ENCODE measurements around the gene RSPH10B. TPM values are rescaled to one million over a fixed set of nuclear protein-coding genes. Genes with fewer than 3 reads are reported as not detected.
"Not testable (repeated sequence)": the region's sequence is repeated elsewhere in the genome, so short reads cannot be mapped to it uniquely, and the experiment has no call there.

The RSPH10B gene
- not detected for total RNA-seq

DNA sequence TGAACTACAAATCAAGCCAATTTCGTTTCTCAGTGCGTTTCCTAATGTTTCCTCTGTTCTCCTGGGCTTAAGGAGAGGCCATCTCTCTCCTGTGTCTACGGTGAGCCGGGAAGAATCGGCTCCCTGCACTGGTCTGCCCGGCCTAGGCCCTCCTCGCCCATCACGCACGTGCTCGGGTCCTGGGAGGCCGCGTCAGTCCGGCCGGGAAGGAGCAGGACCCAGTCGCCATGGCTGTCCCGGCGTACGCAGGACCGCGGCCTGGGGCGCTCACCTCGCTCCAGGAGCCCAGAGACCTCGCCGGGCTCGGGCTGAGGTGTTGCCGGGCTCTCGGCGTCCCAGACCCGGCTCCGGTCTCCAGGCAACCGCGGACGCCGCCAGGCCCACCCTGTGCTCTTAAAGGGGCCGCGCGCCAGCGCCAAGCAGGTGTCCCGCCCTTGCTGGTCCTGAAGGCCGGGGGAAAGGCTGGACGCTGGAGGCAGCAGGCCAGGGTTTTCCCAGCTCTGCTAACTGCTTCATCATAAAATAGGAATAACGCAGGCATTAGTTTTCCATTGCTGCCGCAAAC lies at the start of gene RSPH10B:
RSPH10B (minus strand) TSS at position 343 of the 565 bp plus-strand sequence. CDS start 3,573 bp downstream, outside the sequence.
- not testable (repeated sequence) for DNase-seq

DNA sequence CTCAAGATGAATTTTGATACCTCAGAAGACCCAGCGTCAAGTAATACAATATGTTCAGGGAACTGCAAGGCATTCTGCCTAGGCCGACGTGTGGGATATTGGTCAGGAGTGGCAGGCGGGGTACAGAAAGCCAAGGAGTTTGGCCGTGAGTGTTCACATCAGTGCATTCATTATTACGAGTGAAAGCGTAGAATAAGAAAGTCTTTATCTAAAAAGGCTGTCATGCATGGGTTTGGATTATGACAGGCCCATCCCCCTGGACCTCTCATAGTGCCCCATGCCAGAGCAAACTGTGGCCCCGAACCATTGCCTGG lies 46.1 kb upstream of the RSPH10B start:
- DNase-seq = no peak

GRCh38 chr7:6015917-6016652 lies 45.6 kb upstream of the RSPH10B start:
- DNase-seq = no peak

DNA sequence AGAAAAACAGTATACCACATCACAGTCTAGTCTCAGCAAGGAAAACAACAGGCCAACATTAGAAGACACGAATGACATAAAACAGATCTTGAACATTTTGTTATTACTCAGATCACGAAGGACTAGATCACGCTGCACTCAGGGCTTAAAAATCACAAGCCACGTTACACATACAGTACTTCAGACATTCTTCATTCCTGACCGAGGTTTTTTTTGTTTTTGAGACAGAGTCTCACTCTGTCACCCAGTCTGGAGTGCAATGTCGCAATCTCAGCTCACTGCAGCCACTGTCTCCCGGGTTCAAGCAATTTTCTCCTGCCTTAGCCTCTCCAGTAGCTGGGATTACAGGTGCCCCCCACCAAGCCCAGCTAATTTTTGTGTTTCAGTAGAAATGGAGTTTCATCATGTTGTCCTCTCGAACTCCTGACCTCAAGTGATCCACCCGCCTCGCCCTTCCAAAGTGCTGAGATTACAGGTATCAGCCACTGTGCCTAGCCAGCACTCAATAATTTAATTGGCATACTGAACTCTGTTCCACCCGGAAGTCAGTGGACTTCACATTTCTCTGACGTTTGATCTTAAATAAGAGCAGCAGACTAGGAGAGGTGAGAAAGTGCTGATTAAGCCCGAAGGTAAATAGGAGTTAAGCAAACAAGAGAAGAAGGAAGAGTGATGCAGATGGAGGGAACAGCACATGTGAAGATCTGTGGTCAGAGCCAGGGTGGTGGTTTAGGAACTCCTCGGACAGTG lies 42.0 kb upstream of the RSPH10B start:
- no peak for DNase-seq

DNA sequence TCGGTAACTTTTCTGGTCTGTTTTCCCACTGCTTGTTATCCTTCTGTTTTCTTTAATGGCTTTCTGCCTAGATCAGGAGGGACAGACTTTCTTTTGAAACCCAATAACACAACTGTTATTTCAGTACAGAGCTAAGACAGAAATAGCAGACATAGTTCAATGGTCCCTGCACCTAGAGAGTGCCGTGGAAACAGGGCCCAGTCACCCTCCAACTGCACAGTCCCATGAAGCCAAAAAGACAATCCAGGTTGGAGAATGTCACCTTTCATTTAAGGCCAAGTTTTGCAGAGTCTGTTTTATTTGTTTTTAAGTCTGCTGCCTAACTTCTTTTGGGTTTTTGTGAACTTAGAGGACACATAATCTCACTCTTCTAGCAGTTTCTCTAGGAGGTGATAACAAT lies 41.1 kb upstream of the RSPH10B start:
- DNase-seq = no peak

- not testable (repeated sequence) for DNase-seq
These were observed 39.9 kb upstream of the RSPH10B start for GRCh38 chr7:6010370-6010769.

DNA sequence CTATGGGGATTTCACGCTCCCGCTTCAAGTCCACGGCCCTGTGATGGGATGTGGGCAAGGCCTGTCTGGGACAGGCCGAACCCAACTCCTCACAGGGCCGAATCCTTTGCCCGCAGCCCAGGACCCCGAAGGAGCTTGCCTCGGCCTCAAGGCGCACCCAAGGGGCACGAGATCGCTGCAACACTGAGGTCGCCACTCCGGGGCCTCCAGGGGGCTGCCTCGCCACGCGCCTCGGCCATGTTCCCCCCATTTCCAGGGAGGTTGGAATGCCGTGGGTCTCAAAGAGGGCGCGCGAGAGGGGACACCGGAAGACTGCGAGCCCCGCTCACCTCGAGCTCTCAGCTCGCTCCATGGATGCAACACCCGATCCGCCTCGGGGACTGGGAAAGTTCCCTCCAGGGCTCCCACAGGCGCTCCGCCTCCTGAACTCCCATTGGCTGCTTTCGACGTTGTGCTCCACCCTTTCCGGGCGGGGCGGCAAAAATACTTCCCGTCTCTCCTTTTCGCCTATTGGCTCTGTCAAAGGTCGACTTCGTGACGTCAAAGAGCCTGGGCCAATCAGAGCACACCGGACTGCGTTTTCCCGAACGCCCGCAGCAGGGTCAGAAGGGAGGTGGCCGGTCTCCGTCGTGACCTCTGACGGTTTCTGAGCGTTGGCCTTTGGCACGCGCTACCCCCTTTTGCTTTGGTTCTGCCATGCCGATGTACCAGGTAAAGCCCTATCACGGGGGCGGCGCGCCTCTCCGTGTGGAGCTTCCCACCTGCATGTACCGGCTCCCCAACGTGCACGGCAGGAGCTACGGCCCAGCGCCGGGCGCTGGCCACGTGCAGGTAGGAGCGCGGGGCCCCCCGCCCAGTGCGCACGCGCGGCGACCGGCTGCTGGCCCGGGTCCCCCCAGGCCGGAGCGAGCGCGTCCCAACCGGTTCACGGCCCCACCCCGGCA lies 38.5 kb upstream of the RSPH10B start, which contains the start of the genes AIMP2 and PMS2:
AIMP2 (plus strand) TSS at position 605 of the 944 bp plus-strand sequence; CDS start at position 697, 92 bp downstream.
PMS2 (minus strand) TSS at position 382 of the 944 bp plus-strand sequence; CDS start at position 352, 30 bp downstream.
- DNase-seq = peak; percentile 96

- not testable (repeated sequence) for DNase-seq
These were observed 37.5 kb upstream of the RSPH10B start for GRCh38 chr7:6007835-6008590.

DNA sequence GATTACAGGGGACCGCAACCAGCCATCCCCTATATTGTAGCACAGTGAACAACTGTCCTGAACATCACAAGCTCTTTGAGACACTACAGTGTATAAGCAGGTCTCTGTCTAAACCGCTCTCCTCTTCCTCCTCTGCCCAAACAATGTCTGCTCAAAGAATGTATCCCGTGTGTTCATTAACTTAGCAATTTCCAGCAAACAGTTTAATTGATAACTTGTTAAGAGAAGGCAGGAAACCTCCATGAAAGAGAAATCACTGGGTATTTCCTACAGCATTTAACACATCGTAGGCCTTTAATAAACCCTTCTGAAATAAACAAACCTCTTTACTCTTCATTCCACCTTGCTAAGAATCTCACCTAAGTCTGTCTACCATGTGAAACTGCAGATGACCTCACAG lies 36.9 kb upstream of the RSPH10B start:
- DNase-seq = no peak

GRCh38 chr7:5997210-5997808 lies 26.8 kb upstream of the RSPH10B start:
- peak; percentile 46 for DNase-seq

GRCh38 chr7:5987061-5987460 lies 16.6 kb upstream of the RSPH10B start:
- DNase-seq = not testable (repeated sequence)

DNA sequence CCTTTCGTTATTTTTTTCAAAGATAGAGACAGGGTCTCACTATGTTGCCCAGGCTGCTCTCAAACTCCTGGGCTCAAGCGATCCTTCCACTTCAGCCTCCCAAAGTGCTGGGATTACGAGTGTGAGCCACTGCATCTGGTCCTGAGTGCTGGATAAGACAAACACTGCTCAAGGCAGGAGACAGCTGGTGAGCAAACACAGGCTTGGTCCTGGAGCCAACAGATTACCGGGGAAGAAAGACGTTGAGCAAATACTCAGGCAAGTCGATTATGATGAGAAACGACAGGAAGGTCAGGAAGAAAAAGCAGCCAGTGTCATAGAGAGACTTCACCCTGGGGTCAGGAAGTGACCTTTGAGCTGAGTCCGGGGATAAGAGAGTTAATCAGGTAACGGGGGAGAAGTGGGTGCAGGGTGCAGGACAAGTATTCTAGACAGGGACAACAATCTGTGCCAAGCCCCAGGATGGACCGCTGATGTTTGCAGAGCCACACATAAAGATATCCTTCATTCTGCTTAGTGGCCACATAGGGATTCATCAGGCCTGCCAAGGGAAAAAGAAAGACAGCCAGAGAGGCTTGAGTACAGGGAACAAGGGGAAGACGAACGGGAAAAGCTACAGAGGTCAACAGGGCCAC lies 9.3 kb upstream of the RSPH10B start:
- not testable (repeated sequence) for DNase-seq

DNA sequence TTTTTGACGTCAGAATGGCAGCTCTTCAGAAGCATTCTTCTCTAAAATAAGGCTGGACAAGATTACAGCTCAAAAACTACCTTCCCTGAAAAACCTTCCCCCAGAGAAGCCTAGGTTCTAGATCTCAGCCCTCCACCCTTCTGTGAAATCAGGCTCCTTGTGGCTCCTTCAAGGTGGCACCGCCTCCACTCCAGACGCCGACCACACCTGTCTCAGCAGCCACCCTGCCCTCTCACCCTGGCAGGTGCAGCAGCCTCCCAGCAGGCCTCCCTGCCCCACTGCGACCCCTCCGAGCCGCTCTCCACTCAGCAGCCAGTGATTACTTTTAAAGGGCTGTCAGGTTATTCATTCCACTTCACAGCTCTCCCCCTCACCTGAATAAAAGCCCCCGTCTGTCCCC lies 3.1 kb upstream of the RSPH10B start:
- DNase-seq = not testable (repeated sequence)

DNA sequence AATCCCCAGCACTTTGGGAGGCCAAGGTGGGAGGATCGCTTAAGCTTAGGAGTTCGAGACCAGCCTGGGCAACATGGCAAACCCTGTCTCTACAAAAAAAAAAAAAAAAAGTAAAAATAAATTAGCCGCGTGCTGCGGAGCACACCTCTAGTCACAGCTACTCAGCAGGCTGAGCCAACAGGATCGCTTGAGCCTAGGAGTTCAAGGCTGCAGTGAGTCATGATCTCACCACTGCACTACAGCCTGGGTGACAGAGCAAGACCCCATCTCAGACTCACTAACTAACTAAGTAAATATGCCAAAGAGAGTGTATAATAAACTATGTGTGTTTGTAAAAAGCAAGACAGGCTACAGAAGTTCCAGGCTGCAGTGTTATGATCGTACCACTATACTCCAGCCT lies 6.7 kb downstream of the RSPH10B start:
- not testable (repeated sequence) for DNase-seq

DNA sequence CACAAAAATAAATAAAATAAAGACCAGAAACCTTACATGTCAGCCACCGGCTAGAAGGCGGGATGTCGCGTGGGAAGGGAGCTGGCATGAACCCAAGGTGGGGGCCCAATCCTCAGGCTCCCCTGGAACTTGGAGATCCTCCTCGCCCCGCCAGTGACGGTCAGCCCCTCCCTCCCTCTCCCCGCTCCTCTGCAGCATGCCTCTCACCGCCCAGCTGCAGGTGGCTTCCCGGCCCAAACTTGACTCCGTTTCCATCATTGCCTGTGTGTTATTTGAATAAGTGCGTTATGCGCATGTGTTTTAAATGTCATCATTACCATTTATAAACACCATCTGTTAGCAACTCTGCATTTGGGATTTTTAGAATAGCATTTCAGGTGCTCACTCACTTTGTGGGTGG lies 7.3 kb downstream of the RSPH10B start:
- not testable (repeated sequence) for DNase-seq

- not testable (repeated sequence) for DNase-seq
These were observed 35.5 kb downstream of the RSPH10B start for GRCh38 chr7:5934945-5935450.

DNA sequence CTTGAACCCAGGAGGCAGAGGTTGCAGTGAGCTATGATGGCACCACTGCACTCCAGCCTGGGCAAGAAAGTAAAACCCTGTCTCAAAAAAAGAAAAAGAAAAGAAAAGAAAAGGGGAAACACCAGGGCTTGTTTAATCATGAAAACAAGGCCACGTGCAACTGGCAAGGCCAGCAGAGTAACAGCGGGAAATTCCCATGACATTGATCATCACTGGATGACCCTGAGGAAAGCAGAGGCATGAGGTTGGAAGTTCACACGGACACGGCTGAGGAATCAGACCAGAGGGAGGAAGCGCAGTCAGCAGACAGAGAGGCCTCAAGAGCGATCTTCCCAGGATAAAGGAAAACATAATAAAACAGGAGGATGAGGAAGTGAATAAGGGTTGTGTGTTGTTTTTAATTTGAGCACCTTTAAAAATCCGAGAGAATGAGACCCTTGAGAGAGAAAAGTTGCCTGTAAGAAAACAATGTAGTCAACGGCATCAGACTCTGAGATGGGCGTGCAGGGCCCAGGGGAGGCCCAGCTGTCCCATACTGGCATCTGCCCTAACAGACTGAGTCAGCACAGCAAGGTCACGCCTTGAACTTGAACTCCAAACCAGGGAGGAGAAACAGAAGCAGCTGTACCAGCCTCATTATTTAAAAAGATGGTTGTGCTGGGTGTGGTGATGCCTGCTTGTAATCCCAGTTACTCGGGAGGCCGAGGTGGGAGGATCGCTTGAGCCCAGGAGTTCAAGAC lies 38.4 kb downstream of the RSPH10B start:
- DNase-seq = not testable (repeated sequence)

GRCh38 chr7:5931250-5931649 lies 39.2 kb downstream of the RSPH10B start:
- not testable (repeated sequence) for DNase-seq

GRCh38 chr7:5930290-5930689 lies 40.2 kb downstream of the RSPH10B start:
- DNase-seq = not testable (repeated sequence)

All from effector CD4-positive, alpha-beta T cell (primary cell).